ENCODE results near the gene CAPZB.

DNA sequence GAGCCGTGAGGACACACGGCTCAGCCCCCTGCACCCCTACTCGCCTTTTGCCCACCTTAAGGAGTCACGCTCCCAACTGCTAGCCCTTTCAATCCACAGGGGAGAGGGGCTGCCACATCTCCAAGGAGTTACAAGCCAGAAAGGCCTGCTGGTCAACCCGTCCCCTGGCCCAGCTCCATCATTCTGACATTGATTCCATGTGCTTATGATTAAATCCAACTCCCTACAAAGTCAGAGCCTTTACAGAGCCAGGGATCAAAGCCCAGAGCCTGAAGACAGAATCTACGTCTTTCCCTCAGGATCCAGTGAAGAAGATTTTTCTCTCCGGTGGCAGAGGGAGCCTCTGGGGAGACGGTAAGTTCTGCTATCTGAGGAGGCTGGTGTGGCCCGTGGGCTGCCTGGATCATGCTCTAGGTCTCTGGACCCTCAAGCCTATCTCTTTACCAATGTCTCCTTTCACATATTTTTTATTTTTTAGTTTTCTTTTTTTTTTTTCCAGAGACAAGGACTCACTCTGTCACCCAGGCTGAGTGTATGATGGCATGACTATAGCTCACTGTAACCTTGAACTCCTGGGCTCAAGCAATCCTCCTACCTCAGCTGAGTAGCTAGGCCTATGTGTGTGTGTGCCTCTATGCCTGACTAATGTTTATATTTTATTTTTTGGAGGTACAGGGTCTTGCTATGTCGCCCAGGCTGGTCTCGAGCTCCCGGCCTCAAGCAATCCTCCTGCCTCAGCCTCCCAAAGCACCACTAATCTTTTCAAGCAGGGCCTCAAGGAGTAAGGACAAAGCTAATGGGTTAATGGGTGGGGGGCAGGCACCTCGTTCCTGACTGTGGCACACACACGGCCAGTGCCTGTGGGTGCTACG lies 111.9 kb downstream of the CAPZB start:
- no peak for TF ChIP-seq POLR2AphosphoS5 (IDR thresholded peaks at IDR 0.05)
- TF ChIP-seq, protein P1, sequence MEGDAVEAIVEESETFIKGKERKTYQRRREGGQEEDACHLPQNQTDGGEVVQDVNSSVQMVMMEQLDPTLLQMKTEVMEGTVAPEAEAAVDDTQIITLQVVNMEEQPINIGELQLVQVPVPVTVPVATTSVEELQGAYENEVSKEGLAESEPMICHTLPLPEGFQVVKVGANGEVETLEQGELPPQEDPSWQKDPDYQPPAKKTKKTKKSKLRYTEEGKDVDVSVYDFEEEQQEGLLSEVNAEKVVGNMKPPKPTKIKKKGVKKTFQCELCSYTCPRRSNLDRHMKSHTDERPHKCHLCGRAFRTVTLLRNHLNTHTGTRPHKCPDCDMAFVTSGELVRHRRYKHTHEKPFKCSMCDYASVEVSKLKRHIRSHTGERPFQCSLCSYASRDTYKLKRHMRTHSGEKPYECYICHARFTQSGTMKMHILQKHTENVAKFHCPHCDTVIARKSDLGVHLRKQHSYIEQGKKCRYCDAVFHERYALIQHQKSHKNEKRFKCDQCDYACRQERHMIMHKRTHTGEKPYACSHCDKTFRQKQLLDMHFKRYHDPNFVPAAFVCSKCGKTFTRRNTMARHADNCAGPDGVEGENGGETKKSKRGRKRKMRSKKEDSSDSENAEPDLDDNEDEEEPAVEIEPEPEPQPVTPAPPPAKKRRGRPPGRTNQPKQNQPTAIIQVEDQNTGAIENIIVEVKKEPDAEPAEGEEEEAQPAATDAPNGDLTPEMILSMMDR (IDR thresholded peaks at IDR 0.05): no peak

All from transverse colon (tissue), 4 donors.